NCI-H345 treated with DMSO at 0.1 percent for 48 hours (cell line): Measurements from ENCODE around the gene COL13A1.

ENCODE experiments used
- DNase-seq: peaks from one replicate; lab custom pipeline; 2025; ENCODE audit not compliant: unreplicated experiment; lab: John Stamatoyannopoulos, UW

Gene COL13A1

DNA sequence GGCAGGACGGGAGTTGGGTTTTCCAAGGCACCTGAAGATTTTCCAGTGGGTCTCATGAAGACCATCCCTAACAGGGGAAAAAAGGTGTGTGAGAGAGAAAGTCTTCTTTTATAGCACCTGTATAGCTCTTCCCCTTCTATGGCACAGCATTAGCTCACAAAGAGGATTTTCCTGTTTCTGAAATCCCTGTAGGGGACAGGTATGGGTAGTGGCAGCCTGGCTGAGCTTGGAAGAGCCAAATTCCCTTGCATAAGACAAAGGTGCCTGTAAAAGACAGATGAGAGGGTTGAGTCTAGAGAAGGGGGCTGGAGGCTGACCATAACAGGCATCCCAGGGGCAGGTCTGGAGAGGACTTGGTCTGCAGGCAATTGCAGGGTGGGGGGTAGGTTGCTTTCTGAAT lies 63.7 kb downstream of the COL13A1 start:
- no peak for DNase-seq

DNA sequence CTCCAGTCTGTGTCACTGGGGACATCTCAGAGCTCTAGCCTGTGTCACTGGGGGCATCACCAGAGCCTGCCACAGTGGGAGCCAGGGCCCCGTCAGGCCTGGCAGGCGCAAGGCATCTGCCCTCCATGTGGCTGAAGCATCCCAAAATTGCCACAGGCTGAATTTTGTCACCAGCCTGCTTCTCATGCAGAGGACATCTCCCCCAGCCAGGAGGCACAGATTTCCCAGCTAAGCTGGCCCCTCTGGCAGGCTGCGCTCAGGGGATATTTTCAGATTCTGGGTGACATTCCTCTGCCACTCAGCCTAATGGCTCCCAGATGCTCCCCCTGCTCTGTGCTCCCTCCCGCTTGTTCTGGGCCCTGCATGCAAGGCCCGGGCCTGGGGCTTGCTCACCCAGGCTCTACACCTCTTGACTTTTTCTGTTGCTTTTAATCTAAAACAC lies 64.6 kb downstream of the COL13A1 start:
- DNase-seq: no peak

DNA sequence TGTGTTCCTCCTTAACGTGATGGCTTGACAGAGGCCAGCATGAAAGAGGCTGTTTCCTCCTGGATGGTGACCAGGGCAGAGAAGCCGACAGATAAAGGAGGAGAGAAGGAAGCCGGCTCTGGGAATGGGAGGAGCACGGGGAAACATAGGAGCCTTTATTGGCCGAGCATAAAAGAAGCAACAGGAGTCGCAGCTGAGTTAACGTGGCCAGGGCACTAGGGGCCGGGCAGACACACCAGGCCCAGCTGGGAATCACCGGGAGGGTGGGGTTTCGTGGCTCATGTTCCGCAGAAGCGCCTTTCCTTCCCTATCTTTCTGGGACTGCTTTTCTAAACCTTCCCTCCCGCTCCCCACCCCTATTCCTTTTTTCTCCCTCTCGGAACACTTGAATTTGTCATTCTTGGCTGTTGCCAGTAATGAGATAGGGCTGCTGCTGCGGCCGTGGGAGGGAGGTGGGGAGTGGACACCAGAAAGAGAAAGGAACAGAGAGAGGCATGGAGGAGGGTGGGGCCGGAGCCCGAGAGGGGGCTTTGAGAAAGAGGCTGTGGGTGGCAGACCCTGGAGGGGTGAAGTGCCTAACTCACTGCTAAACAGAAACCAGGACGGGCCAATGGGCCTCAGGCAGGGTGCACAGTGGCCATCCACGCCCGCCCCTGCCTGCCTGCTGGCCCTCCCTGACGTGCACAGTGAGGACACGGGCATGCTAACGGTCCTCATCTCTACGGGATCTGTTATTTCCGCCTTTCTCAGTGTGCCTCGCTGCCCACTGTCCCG lies 65.2 kb downstream of the COL13A1 start:
- DNase-seq: no peak

DNA sequence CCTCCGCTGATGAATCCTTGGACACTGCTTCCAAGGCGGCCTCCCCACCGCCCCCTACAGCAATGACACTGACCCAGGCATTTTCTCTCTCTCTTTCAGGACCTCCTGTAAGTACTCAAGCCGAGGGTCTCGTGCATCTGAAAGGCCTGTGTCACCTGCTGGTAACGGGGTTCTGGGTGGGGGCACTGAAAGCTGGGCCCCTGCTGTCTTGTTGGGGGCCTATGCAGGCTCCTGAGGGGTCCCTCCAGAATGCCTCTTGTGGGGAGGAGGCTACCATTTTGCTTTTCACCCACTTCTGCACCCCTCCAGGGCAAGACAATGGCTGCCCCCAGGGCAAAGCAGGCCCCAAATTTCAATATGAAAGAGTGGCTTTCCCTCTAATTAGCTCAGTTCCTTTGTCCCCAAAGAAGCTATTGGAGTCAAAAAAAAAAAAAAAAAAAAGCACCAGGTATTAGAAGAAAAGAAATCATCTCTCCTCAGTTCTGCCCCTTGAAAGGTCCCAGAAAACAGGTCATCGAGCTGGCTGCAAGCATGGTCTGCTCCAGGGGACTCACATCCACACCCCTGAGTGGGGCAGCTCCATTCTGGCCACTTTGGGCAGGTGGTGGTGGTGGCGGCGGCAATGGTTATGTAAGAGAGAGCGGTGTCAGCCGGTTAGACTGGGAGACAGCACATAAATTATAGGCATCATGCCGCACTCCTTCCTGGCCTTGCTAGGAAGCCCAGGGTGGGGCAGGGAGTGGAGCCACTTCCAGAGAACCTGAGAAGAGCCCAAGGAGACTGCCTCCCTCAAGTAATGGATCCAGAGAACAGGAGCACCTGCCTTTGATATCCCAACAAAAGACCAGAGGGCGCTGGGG lies 66.2 kb downstream of the COL13A1 start:
- DNase-seq: no peak

DNA sequence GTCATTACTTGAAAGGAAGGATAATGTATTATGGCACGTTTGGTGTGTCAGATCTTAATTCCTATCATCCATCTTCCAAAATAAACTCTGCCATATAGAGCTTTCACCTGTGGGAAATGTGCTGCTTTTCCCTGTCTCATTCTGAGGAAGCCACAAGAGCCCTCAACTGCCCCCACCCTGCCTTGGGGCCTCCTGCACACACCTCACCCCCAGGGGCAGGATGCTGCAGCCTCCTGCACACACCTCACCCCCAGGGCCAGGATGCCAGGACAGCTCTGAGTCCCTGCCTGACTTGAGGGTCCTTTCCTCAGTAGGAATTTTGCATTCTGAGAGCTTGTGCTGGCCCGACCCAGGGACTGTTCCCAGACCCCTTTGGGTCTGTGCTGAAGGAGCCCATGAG lies 67.1 kb downstream of the COL13A1 start:
- DNase-seq: no peak

DNA sequence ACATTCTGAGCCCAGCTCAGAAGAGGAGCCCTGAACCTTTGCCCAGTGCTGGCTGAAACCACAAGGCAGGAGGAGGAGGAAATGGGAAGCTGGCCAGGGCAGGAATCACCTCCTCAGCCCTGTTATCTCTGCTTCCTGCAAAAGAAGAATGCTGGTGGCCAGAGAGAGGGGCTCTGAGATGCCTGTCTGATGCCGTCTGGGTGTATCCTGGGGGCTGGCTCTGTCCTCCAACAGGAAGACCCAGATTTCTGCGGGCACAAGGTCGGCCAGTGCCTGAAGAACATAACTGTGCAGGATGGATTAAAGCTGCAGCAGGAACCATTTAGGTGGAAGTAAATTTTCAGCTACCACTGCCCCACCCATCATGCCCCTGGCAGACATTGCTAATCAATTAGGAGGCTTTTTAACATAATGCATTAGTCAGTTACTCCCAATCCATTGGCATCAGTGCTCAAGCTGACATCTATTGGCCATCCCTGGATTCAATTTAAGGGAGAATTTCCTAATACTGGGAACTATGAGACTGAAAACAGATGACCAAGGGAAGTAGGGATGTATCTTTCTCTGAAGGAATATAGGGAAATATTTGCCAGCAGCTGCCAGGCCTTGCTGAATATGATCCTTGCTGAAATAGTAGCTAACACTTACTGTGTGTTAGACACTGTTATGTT lies 67.7 kb downstream of the COL13A1 start:
- no peak for DNase-seq

DNA sequence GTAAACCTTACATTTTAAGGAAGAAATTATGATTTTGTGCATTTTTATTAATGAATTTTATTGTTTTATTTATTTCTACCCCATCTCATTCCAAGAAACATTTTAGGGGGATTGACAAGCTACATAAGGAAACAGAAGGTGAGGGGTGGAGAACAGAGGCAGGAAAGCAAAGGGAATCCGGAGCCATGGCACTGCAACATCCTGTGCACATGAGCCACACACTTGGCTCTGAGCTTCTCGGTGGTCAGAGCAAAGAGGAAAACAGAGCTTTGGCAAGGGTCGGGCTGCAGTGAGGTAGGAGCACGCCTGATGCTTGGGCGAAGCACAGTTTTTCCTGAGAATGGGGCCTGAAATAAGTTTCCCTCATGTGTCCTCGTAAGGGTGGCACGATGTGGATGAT lies 68.9 kb downstream of the COL13A1 start:
- no peak for DNase-seq

DNA sequence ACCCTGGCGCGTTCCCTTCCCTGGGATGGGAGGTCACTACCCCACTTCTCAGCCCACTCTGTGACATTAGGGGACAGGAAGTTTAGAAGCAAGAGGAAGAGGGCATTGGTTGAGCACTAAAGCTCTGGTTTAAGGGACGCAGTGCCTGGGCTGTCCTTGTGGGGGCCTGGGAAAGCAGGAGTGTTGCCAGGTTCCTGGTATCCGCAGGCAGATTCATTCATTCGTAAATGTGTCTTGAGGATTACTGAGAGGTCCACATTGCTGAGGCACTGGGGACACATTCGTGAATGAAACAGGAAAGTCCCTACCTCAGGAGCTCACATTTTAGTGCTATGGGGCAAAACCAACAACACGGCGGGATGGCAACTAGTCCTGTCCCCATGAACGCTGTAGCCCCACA lies 69.4 kb downstream of the COL13A1 start:
- DNase-seq: no peak

DNA sequence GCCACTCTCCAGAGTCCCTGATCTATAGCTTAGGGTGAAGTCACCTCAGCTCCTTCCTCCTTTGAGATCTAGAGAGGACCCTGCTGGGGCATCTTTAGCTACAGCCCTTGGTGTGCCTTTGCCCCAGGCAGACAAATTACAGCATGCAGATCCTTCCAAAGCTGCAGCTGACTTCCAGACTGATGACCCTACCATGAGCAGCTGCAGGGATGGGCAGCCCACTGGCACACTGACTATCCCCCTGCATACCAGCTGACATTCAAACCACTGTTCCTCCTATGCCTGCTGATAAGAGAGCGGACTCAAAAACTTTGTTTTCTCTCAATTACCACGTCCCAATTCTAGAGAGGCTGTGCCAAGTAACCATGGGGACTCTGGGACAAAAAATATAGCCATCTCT lies 70.6 kb downstream of the COL13A1 start:
- no peak for DNase-seq

DNA sequence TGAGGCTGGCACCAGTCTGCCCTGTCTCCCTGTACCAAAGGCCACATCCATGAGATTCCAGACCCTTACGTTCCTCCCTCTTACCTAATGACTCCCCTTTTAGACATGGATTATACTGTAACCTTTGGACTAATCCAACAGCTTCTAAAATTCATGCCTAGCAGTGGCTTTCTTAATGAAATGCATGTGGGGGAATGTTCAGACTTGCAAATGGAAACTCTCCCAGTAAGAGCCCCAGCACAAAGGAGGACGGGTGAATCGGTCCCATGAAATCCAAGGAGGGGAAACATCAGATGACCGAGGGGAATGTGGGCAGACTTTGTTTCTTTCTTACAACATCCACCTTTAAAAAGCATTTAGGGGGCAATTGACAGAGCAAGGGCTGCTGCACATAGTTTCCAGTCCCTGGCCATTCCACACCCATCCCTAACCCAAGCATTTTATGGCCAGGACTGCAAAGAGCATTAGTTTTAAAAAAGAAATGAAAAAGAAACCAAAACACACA lies 71.5 kb downstream of the COL13A1 start:
- no peak for DNase-seq

DNA sequence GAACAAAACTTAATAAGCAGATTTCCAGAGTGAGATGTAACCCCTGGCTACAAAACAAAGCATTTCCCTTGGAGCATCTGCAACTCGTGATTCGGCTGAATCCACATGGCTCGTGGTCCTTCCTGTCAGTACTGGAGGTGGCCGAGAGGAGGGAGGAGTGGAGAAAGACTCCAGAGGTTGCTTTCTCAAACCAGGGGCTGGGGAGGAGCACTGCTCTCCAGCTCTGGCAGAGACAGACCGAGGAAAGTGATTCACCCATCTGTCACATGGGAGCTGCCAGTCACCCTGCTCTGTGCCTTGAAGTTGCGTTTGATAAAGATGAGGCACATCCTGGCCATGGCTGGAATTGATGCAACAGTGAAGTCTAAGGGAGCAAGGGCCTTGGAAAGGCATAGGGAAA lies 72.7 kb downstream of the COL13A1 start:
- DNase-seq: no peak

DNA sequence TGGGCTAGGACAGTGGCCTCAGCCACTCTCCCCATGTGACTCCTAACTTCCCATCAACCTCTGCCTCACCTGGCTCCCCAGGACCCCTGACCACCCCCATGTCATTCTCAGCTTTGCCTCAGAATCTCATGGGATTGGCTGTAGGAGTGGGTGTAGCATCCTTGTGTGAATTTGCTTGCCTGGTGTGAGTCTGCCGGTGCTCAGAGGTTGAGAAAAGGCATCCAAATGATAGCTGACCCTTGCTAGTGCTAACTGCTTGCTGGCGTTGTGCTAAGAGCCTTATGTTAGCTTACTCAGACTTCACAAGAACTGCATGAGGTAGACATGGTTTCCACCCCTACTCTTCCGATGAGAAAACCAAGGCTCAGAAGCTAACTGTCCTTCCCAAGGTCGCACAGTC lies 74.2 kb downstream of the COL13A1 start:
- no peak for DNase-seq

DNA sequence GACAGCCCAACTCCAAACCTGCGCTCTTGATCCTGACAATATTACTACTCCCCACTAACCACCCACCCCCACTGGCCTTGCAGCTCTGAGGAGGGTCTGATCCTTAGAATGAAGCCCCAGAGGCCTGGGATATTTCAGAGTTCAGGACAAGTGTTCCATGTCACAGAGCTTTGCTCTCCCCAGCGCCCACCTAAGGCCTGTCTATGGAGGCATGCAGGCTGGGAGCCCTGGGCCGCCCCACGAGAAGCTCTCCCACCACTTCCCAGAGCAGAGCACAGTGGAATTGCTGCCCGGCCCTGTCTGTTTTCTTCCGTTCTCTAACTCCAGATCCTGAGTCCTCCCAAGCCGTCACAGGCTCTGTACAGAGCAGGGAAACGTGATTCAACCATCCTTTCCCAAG lies 74.6 kb downstream of the COL13A1 start:
- DNase-seq: no peak

DNA sequence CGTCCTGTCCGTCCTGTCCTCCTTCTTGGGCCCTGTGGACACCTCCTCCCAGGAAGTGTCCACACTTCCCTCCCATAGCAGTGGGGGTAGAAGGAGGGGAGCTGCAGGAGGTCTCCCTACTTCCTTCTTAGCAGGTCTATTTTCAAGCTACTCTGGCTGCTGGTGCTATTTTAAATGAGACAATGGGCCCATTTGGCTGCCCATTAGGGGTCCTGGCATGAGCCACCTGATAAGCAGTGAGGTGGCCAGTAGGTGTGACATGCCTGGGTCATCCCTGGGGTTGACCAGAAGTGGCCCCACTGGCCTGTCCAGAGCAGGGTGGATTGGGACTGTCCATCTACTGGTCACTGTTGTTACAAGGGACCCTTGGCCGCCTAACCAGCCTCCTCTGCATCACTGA lies 75.2 kb downstream of the COL13A1 start:
- no peak for DNase-seq

DNA sequence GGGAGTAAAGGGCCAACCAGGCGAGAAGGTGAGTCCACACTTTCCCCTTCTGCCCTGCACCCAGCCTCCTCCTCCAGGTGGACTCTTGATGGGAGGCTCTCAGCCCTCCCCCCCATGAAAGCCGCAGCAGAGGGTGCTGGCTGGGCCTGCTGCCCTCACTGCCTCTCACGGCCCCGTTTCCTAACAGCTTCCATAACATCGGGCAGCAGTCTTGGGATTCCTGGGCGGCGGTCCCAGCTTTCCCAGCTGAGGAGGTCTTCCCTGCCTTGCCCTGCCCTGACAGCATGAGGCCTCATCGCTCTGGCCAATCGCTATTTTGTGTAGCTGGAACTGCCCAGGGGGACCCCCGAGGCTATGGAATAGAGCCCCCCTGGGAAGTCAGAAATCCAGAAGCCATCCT lies 76.3 kb downstream of the COL13A1 start:
- no peak for DNase-seq

DNA sequence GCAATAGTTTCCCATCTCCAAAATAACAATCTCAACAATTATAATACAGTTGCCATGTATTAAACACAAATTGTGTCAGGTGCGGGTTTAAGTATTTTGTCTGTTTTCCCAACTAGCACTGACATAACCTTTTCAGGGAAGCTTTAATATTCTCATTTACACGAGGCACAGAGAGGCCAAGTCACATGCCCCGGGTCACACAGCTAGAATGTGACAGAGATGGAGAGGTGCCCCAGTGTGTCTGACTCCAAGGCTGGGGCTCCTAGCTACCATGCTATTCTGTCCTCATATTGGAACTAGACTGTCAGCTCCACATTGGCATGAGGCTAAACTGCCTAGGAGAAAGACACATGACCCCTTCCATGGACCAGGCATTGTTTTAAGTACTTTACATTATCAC lies 77.2 kb downstream of the COL13A1 start:
- no peak for DNase-seq

DNA sequence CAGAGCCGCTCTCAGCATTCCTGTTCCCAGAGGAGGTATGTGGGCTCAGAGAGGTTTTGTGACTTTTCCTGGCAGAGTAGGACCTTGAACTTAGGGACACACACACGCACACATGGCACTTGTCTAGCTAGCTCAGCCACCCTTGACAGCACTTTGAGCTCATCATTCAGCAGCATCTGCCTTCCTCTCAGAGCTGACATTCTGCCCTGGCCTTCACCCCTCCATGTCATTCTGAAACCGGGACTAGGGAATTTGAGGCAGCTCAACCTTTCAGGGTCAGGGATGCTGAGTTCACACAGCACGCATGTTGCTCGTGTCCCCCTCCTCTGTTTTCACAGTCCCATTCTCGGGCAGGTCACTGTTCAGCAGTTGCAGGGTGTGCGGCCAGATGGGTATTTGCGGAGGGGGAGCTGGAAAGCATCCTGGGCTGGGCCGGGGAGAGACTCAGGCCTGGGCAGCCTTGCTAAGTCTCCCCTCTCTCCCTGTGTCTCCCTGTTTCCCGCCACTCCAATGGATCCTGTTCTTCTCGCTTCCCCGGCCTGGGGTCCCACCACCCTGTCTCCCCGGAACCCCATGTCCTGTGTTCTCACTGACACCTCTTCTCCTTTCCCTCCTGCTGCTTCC lies 78.0 kb downstream of the COL13A1 start:
- DNase-seq: no peak

DNA sequence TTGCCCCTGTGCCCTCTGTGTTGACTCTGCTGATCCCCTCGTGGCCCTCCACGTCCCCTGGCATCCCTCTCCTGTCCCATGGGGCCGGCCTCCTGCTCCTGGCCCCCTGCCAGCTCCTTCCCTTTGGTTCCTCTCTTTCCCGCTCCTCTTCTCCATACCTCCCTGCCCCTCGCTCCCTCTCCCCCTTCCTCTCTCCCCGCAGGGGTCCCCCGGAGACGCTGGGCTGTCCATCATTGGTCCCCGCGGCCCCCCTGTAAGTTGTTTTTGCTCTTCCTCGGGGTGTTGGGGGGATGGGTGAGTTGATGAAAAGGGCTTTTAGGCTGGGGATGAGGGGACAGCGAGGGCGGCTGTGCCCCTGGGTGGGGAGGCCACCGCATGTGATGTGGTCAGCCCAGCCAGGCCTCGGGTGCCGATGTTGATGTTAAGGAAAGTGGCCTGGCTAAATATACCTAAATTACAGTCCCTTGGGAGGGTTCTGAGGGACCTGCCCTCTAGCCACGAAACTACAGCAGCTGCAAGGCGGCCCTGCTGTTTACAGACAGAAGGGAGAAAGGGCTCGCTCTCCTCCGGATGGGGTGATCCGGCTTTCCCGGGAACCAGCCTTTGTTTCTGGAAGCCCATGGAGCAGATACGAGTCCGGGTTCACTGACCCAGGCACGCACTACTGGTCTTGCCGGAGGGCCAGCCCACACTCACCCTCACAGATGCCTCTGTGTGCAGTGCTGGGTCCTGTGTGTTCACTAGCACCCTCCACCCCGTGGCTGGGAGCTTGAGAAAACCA lies 78.8 kb downstream of the COL13A1 start:
- DNase-seq: no peak

DNA sequence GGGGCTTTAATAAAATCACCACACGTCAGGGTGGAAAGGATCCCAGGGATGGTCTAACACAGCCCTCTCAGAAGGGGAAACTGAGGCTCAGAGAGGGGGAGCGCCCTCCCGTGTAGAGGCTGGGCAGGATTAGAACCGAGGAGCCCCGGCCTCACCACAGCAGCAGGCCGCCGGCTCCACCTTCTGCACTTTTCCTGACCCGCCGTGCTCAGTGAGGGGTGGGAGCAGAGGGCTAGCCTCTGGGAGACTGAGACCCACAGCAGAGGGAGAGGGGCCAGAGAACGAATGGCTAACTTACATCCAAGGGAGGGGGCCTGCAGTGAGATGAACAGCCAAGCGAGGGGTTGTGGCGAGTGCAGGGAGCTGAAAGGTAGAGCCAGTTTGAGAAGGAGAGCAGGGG lies 79.5 kb downstream of the COL13A1 start:
- DNase-seq: no peak

DNA sequence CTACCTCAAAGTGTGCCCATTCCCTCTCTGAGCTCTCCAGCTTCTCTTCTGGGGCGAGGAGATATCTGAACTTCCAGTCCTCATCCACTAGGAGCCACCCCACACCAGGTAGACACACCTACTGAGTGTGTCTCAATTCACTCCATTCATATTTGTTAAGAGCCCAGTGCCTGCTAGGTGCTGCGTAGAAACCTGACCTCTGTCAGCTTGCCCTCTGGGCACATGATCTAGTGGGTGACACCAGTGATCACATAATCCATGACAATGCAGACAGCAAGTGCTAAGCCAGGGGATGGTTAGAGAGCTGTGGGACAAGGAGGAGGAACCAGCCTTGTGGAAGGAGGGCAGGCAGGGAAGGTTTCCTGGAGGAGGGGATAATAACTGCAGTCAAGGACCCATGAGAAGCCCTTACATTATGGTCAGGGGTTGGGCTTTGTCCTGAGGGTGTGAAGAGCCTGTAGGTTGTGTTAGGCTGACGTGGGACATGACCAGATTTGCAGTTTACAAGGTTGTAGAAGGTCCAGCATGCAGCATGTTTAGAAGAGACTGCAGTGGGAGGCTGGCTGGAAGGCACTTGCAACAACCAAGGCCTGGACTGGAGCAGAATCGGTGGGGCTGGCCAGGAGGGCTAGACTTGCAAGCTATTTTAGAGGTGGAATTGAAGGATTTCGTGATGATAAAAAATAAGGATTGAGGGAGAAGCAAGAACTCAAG lies 81.8 kb downstream of the COL13A1 start:
- DNase-seq: no peak
